Gastrocnemius medialis (tissue), 4 donors: ENCODE results near the gene FRY.

ENCODE experiments used
- POLR2A ChIP-seq, 2 donors: fragments of 450-650 bp; IDR thresholded peaks; one replicate each; pipeline ENCODE4 v1.6.1; 2017; ENCODE audit warnings: antibody characterized with exemption in 2 of 2, mild to moderate bottlenecking in 2 of 2, moderate library complexity in 2 of 2
- TF ChIP-seq, protein P1 (sequence below), 5 experiments: fragments of 450-650 bp in 3 of 5; fragments of 200-600 bp in 2 of 5; sonication (generic) in 2 of 5; IDR thresholded peaks in 4 of 5; conservative IDR thresholded peaks in 1 of 5; 1 replicate in 4 of 5; 2 replicates in 1 of 5; pipeline ENCODE4 v1.5.1; 2016 to 2019; ENCODE audit warnings: antibody characterized with exemption in 5 of 5, mild to moderate bottlenecking in 3 of 5, moderate library complexity in 3 of 5

DNA sequence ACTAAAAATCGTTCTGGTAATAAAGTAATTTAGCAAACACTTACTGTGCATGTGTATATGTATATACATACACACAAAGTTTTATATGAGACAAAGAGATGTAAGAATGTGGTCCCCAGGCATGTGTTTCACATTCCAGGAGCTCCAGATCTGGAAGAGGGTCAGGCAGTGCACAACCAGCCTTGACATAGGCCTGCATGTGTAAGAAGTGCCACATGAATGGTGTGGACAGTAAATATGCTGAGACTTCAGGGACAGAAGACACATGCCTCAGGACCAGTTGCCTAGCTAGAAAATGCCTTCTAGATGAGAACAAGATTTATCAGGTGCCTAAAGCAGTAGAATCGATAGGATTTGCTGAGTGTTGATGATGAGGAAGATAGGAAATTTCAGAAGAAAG is 76.4 kb downstream of the FRY start:
- TF ChIP-seq, protein P1, sequence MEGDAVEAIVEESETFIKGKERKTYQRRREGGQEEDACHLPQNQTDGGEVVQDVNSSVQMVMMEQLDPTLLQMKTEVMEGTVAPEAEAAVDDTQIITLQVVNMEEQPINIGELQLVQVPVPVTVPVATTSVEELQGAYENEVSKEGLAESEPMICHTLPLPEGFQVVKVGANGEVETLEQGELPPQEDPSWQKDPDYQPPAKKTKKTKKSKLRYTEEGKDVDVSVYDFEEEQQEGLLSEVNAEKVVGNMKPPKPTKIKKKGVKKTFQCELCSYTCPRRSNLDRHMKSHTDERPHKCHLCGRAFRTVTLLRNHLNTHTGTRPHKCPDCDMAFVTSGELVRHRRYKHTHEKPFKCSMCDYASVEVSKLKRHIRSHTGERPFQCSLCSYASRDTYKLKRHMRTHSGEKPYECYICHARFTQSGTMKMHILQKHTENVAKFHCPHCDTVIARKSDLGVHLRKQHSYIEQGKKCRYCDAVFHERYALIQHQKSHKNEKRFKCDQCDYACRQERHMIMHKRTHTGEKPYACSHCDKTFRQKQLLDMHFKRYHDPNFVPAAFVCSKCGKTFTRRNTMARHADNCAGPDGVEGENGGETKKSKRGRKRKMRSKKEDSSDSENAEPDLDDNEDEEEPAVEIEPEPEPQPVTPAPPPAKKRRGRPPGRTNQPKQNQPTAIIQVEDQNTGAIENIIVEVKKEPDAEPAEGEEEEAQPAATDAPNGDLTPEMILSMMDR (IDR thresholded peaks at IDR 0.05 in 4 of 5, conservative IDR thresholded peaks at IDR 0.05 in 1 of 5) = no peak
- TF ChIP-seq POLR2A (IDR thresholded peaks at IDR 0.05) = no peak
